Vagina (tissue), 2 donors: ENCODE measurements around the gene JAM3.
A peak's percentile ranks its signal among the peaks of the same experiment; 100 is the strongest.

Experiments used
- POLR2A ChIP-seq, 2 donors: fragments of 450-650 bp; IDR thresholded peaks; one replicate each; pipeline ENCODE4 v1.6.1; 2017; ENCODE audit warnings: antibody characterized with exemption in 2 of 2, mild to moderate bottlenecking in 2 of 2, moderate library complexity in 2 of 2
- POLR2AphosphoS5 ChIP-seq, 2 donors: sonication (generic); formaldehyde crosslinking; IDR thresholded peaks; one replicate each; pipeline ENCODE4 v1.9.0; 2017; ENCODE audit warnings: antibody characterized with exemption in 2 of 2, mild to moderate bottlenecking in 2 of 2, low read depth in 1 of 2; ENCODE audit not compliant: insufficient read depth in 1 of 2

- peak in 1 of 2 donors; percentile 54 for TF ChIP-seq POLR2AphosphoS5 (IDR thresholded peaks at IDR 0.05; ENCODE audit: insufficient read depth in 1 of 2, low read depth in 1 of 2)
- TF ChIP-seq POLR2A (IDR thresholded peaks at IDR 0.05), result no peak
Measured at GRCh38 chr11:134124660-134125451, 56.0 kb downstream of the JAM3 start.
